Stimulated activated naive CD8-positive, alpha-beta T cell treated with anti-CD3 and anti-CD28 coated beads, Interleukin-15, Interleukin-2, amounts not matched to agents 100 ng/mL and 50 ng/mL, for 24 hours (primary cell): ENCODE measurements around the gene MUC2.

ENCODE experiments used
- H3K27ac Mint-ChIP-seq: one replicate; pipeline ENCODE4 v1.8.0; 2021; ENCODE audit warnings: mild to moderate bottlenecking, mixed read lengths
- H3K27me3 Mint-ChIP-seq: one replicate; pipeline ENCODE4 v1.8.0; 2021; ENCODE audit warnings: mixed read lengths
- H3K36me3 Mint-ChIP-seq: one replicate; pipeline ENCODE4 v1.8.0; 2021; ENCODE audit warnings: low read depth, mixed read lengths
- H3K4me1 Mint-ChIP-seq: one replicate; pipeline ENCODE4 v1.8.0; 2021; ENCODE audit warnings: low read depth, mixed read lengths
- H3K4me3 Mint-ChIP-seq: one replicate; pipeline ENCODE4 v1.8.0; 2021; ENCODE audit warnings: mild to moderate bottlenecking, mixed read lengths
- H3K9me3 Mint-ChIP-seq: one replicate; pipeline ENCODE4 v1.8.0; 2021; ENCODE audit warnings: mixed read lengths

Gene MUC2

DNA sequence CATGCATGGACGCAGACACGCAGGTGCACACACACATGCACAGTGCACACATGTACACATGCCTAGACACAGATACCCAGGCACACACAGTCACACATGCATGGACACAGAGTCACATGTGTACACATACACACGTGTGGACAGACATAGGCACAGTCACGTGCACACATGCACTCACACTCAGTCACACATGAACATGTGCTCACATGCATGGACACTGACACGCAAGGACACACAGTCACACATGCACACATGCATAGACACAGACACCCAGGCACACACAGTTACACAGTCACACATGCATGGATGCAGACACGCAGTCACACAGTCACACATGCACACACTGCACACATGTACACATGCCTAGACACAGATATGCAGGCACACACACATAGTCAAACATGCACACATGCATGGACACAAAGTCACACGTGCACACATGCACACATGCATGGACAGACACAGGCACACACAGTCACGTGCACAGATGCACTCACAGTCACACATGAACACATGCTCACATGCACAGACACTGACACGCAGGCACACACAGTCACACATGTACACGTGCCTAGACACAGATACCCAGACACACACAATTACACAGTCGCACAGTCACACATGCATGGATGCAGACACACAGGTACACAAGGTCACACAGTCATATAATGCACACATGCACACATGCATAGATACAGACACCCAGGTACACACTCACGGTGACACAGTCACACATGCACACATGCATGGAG, 16.8 kb downstream of the MUC2 start:
- H3K4me1 Mint-ChIP-seq, result no peaks in the 10 kb centered on the region
- H3K27ac Mint-ChIP-seq, result no peak overlapping the region
- no peak overlapping the region for H3K4me3 Mint-ChIP-seq
- H3K36me3 Mint-ChIP-seq, result no peaks in the 10 kb centered on the region
- H3K9me3 Mint-ChIP-seq, result peaks cover 3% of the 10 kb centered on the region
- no peaks in the 10 kb centered on the region for H3K27me3 Mint-ChIP-seq

DNA sequence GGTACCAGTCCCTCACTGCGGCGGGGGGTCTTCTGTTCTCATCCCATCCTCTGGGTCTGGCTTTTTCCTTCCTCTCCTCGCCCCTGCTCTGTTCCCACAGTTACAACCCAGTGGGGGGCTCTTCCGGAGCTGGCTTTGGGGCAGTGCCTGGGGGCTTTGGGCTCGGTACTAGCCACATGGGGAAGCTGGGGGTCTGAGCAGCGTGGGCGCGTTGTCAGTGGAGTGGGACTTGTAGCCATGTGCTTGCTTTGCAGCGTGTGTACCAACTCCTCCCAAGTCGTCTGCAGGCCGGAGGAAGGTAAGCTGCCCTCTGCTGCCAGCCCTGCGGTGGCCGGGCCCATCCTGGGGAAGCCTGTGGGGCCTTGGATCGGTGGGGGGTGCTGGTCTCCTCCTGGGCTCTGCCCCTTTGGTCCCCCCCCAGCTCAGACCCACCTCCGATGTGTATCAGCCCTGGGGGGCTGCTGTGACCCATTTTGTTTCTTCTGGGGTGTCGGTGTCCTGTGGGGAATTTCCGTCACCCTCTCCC, 17.5 kb downstream of the MUC2 start:
- Mint-ChIP-seq H3K4me1 (no peaks in the 10 kb centered on the region), H3K27ac (no peak overlapping the region), H3K36me3 (no peaks in the 10 kb centered on the region), H3K9me3 (peaks cover 3% of the 10 kb centered on the region), H3K4me3 (no peak overlapping the region), H3K27me3 (no peaks in the 10 kb centered on the region)

DNA sequence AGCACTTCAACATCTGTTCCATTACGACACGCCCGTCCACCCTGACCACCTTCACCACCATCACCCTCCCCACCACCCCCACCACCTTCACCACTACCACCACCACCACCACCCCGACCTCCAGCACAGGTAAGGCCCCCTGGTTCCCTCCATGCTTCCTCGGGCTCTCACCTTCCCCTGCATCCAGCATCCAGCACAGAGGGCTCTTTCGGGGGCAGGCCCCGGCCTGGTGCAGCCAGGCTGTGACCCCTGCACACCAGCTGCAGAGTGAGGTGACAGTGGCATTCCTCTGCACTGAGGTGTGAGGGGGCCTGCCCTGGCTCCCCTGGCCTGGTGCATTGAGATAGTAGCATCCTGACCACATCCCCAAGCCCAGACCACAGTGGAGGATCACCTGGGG, 18.2 kb downstream of the MUC2 start:
- peaks cover 3% of the 10 kb centered on the region for H3K9me3 Mint-ChIP-seq
- H3K27me3 Mint-ChIP-seq, result no peaks in the 10 kb centered on the region
- no peak overlapping the region for H3K4me3 Mint-ChIP-seq
- no peak overlapping the region for H3K27ac Mint-ChIP-seq
- no peaks in the 10 kb centered on the region for H3K36me3 Mint-ChIP-seq
- no peaks in the 10 kb centered on the region for H3K4me1 Mint-ChIP-seq

DNA sequence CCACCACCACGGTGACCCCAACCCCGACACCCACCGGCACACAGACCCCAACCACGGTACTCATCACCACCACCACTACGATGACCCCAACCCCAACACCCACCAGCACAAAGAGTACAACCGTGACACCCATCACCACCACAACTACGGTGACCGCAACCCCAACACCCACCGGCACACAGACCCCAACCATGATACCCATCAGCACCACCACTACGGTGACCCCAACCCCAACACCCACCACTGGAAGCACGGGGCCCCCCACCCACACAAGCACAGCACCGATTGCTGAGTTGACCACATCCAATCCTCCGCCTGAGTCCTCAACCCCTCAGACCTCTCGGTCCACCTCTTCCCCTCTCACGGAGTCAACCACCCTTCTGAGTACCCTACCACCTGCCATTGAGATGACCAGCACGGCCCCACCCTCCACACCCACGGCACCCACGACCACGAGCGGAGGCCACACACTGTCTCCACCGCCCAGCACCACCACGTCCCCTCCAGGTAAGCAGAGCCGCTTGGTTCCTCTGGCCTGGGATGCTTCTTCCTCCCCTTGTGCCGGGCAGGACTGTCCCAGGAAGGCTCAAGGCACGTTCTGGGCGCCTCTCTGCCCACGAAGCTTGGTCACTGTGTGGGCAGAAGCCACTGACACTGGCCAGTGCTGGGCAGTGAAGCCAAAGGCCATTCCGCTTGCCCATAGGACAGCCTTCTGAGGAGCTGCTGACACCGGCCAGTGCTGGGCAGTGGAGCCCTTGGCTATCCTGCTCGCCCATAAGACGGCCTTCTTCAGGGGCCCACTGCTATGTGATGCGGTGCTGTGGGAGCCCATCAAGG, 25.1 kb downstream of the MUC2 start:
- H3K4me1 Mint-ChIP-seq, result no peaks in the 10 kb centered on the region
- H3K9me3 Mint-ChIP-seq, result no peaks in the 10 kb centered on the region
- no peaks in the 10 kb centered on the region for H3K36me3 Mint-ChIP-seq
- no peak overlapping the region for H3K27ac Mint-ChIP-seq
- no peak overlapping the region for H3K4me3 Mint-ChIP-seq
- no peaks in the 10 kb centered on the region for H3K27me3 Mint-ChIP-seq

DNA sequence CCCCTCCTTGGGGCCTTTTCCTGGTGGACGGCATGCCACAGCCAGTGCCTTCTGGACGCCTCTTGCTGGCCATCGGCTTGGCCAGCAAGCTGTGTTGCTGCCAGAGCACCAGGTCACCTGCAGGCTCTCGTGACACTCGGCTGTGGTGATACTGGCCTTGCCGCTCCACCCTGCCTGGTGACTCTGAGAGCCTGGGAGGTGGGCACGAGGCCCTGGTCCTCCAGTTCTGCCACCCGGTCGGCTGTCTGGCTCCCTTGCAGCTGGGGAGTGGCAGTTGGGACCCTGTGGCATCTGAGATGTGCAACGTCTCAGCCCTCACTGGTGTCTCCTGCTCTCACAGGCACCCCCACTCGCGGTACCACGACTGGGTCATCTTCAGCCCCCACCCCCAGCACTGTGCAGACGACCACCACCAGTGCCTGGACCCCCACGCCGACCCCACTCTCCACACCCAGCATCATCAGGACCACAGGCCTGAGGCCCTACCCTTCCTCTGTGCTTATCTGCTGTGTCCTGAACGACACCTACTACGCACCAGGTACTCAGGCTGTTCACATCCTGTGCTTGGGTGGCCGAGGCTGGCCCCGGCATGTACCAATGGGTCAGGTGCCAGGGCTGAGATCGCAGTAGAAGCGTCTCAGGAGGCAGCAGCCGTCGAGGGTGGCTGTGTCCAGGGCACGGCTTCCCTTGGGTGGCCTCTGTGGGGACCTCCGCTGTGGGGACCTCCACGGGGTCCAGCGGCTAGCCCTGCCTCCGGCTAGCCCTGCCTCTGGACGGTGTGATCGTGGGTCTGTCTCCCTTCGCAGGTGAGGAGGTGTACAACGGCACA, 26.0 kb downstream of the MUC2 start:
- Mint-ChIP-seq H3K36me3 (no peaks in the 10 kb centered on the region), H3K4me1 (no peaks in the 10 kb centered on the region), H3K27me3 (no peaks in the 10 kb centered on the region), H3K9me3 (no peaks in the 10 kb centered on the region), H3K27ac (no peak overlapping the region), H3K4me3 (no peak overlapping the region)

DNA sequence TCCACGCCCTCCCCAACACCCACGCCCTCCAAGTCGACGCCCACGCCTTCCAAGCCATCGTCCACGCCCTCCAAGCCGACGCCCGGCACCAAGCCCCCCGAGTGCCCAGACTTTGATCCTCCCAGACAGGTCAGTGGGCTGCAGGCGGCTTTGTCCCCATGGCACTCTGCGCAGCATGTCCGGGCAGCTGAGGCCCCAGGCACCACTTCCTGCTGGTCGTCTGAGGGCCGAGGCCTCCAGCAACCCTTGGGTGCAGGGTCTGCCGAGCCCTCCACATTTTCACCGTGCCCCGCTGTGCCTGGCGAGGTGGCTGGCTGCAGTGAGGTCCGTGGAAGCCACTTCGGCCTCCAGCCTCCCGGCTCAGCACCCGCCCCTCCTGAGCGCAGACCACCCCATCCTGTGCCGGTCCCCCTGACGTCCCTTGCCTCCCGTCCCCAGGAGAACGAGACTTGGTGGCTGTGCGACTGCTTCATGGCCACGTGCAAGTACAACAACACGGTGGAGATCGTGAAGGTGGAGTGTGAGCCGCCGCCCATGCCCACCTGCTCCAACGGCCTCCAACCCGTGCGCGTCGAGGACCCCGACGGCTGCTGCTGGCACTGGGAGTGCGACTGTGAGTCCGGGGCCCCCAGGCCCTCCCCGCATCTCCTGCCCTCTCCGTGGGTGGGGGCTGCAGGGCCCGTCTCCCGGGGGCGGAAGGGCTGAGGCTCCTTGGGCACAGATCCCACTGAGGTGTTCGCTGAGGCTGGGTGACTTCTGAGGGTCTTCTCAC, 26.8 kb downstream of the MUC2 start:
- Mint-ChIP-seq H3K9me3 (no peaks in the 10 kb centered on the region), H3K27me3 (no peaks in the 10 kb centered on the region), H3K4me1 (no peaks in the 10 kb centered on the region), H3K4me3 (no peak overlapping the region), H3K36me3 (no peaks in the 10 kb centered on the region), H3K27ac (no peak overlapping the region)

DNA sequence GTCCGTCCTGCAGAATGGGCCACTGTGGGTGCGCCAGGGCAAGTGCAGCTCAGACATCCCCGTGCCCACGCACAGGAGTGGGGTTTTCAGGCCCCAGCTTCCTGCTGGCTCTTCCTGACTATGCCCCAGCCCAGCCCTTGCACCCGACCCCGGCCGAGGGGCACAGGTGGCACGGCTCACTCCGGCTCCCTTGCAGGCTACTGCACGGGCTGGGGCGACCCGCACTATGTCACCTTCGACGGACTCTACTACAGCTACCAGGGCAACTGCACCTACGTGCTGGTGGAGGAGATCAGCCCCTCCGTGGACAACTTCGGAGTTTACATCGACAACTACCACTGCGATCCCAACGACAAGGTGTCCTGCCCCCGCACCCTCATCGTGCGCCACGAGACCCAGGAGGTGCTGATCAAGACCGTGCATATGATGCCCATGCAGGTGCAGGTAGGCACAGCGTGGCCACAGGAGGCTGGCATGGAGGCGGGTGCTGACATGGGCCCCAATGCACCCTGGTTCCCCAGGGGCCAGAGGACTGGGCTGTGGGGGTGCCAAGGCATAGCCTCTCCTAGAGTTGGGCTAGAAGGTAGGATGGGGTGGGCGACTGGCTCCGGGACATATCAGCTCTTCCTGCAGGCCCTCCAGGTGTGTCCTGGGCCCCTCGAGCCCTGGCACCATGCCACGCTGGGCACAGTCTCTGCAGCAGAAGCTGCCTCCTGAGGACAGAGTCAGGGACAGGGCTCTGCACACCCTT, 27.7 kb downstream of the MUC2 start:
- Mint-ChIP-seq H3K9me3 (no peaks in the 10 kb centered on the region), H3K27ac (no peak overlapping the region), H3K27me3 (no peaks in the 10 kb centered on the region), H3K4me1 (no peaks in the 10 kb centered on the region), H3K36me3 (no peaks in the 10 kb centered on the region), H3K4me3 (no peak overlapping the region)

DNA sequence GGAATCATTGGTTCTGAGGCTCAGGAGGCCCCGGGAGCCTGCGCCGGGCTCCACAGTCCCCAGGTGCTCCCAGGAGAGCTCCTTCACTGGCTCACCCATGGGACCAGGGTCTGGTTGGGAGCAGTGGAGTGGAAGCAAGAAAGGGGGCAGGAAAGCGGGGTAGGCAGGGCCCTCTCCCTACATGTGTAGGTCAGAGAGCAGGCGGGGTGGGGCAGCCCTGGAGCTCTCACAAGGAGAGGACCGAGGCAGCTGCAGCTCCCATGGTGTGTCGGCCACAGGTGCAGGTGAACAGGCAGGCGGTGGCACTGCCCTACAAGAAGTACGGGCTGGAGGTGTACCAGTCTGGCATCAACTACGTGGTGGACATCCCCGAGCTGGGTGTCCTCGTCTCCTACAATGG, 28.3 kb downstream of the MUC2 start:
- Mint-ChIP-seq H3K27me3 (no peaks in the 10 kb centered on the region), H3K9me3 (no peaks in the 10 kb centered on the region), H3K27ac (no peak overlapping the region), H3K4me1 (no peaks in the 10 kb centered on the region), H3K36me3 (no peaks in the 10 kb centered on the region), H3K4me3 (no peak overlapping the region)

DNA sequence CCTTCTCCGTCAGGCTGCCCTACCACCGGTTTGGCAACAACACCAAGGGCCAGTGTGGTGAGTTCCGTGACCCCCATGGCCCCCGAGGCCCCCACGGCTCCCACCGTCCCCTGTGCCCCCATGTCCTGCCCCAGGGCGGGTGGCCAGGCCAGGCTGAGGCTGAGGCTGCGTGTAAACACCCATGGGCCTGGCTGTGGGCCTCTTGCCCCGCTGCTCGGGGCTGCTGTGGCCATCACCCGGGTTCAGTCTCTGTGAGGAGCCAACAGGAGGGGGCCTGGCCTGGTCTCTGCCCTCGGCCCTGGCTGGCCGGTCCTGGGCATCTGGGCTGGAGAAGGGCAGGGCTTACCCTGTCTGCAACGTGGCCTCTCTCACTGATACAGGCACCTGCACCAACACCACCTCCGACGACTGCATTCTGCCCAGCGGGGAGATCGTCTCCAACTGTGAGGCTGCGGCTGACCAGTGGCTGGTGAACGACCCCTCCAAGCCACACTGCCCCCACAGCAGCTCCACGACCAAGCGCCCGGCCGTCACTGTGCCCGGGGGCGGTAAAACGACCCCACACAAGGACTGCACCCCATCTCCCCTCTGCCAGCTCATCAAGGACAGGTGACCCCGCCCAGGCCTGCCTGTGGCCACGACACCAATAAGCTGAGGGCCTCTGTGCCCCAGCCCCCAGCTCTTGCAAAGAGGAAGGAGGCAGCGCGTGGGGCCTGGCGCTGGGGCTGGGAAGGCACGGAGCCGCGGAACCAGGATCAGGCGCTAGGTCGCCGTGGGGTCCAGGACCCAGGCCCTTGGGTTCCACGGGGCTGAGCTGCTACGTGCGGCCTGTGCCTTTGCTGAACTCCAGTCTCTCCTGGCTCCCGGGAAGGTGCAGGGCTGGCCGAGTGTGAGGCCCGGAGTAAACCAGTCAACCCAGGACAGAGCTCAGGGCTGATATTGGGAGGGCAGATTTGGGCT, 29.0 kb downstream of the MUC2 start:
- Mint-ChIP-seq H3K36me3 (no peaks in the 10 kb centered on the region), H3K27me3 (no peaks in the 10 kb centered on the region), H3K4me3 (no peak overlapping the region), H3K4me1 (no peaks in the 10 kb centered on the region), H3K27ac (no peak overlapping the region), H3K9me3 (no peaks in the 10 kb centered on the region)

DNA sequence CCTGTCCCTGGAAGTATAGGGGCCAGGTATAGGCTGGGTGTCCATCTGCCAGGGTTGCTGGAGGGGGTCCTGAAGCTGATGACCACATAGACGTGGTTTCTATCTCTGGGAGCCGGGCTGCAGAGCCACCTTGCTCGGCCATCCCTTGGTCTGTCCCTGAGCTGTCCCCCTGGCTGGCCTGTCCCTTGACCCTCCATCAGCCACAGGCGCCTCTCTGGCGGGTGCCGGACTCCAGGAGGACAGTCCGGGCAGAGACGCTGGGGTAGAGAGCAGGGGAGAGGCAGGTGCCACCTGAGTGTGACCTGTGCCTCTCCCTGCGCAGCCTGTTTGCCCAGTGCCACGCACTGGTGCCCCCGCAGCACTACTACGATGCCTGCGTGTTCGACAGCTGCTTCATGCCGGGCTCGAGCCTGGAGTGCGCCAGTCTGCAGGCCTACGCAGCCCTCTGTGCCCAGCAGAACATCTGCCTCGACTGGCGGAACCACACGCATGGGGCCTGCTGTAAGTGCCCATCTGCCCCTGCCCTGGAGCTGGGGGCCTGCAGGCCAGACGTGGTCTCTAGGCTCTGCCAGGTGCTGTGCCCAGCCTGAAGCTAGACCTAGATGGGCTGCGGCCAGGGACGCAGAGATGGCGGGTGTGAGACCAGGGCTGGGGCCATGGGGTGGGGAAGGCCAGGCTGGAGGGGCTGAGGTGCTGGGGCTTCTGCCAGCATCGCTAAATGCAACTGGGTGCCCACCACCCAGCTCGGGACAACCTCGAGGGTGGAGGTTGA, 29.9 kb downstream of the MUC2 start:
- Mint-ChIP-seq H3K27ac (no peak overlapping the region), H3K4me1 (no peaks in the 10 kb centered on the region), H3K9me3 (no peaks in the 10 kb centered on the region), H3K36me3 (no peaks in the 10 kb centered on the region), H3K4me3 (no peak overlapping the region), H3K27me3 (no peaks in the 10 kb centered on the region)

DNA sequence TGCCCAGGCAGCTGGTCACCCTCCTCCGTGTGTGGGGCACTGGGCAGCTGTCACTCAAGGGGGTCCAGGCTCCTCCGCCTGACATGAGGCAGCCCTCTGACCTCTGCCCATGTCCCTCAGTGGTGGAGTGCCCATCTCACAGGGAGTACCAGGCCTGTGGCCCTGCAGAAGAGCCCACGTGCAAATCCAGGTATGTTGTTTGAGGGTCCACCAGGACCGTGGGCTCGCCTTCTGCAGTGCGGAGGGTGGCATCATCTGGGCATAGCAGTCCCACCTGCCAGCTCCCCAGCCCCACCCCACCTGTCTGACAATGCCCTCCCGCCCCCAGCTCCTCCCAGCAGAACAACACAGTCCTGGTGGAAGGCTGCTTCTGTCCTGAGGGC, 30.5 kb downstream of the MUC2 start:
- Mint-ChIP-seq H3K4me1 (no peaks in the 10 kb centered on the region), H3K27me3 (no peaks in the 10 kb centered on the region), H3K4me3 (no peak overlapping the region), H3K36me3 (no peaks in the 10 kb centered on the region), H3K27ac (no peak overlapping the region), H3K9me3 (no peaks in the 10 kb centered on the region)

DNA sequence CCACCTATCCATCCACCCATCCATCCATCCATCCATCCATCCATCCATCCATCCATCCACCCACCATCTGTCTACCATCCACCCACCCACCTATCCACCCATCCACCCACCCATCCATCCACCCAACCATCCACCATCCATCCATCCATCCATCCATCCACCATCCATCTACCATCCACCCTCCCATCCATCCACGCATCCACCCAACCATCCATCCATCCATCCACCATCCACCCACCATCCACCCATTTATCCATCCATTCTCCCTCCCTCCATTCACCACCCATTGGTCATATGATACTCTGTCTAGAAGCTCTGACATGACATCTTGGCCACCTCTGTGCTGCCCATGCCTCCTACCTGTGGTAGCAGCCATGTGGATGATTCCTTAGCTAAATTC, 31.7 kb downstream of the MUC2 start:
- no peak overlapping the region for H3K4me3 Mint-ChIP-seq
- H3K9me3 Mint-ChIP-seq, result no peaks in the 10 kb centered on the region
- H3K27me3 Mint-ChIP-seq, result no peaks in the 10 kb centered on the region
- H3K4me1 Mint-ChIP-seq, result no peaks in the 10 kb centered on the region
- H3K27ac Mint-ChIP-seq, result no peak overlapping the region
- no peaks in the 10 kb centered on the region for H3K36me3 Mint-ChIP-seq
